CD4-positive, alpha-beta memory T cell (primary cell): Measurements from ENCODE around the gene C1QL4. TPM values are rescaled to one million over a fixed set of nuclear protein-coding genes. Genes with fewer than 3 reads are reported as not detected.
A peak's percentile ranks its signal among the peaks of the same experiment; 100 is the strongest.
"Not testable (repeated sequence)": the region's sequence is repeated elsewhere in the genome, so short reads cannot be mapped to it uniquely, and the experiment has no call there.

ENCODE experiments used
- CTCF ChIA-PET: fragments of 350-600 bp; sonication (Branson Sonifier 250); formaldehyde crosslinking; loops from one replicate; lab custom pipeline; 2021; ENCODE audit warnings: inconsistent platforms; ENCODE audit not compliant: partially characterized antibody; lab: Charles Lee
- POLR2A ChIA-PET: fragments of 350-600 bp; sonication (Branson Sonifier 250); formaldehyde crosslinking; loops from one replicate; lab custom pipeline; 2021; ENCODE audit not compliant: partially characterized antibody; lab: Charles Lee
- DNase-seq, 5 donors: peaks; one replicate each; pipeline versions ENCODE4 v3.0.0 to v3.0.0-alpha.2; 2020 to 2022; ENCODE audit warnings: mixed read lengths in 1 of 5
- H3K27ac ChIP-seq: one replicate; pipeline ENCODE4 v1.7.0; 2013; ENCODE audit warnings: low read depth, low read length
- H3K27me3 ChIP-seq: 2 replicates; pipeline ENCODE4 v1.7.0; 2013; ENCODE audit warnings: mild to moderate bottlenecking, low read length, moderate library complexity; ENCODE audit not compliant: insufficient read depth
- H3K36me3 ChIP-seq: 2 replicates; pipeline ENCODE4 v1.7.0; 2013; ENCODE audit warnings: mild to moderate bottlenecking, low read length, moderate library complexity; ENCODE audit not compliant: insufficient read depth
- H3K4me1 ChIP-seq: 2 replicates; pipeline ENCODE4 v1.7.0; 2013; ENCODE audit warnings: mild to moderate bottlenecking, low read length, moderate library complexity; ENCODE audit not compliant: insufficient read depth
- H3K4me3 ChIP-seq, 2 donors: one replicate each; pipeline ENCODE4 v1.7.0; 2013; ENCODE audit warnings: low read length in 2 of 2, mild to moderate bottlenecking in 1 of 2
- H3K9me3 ChIP-seq, 2 donors: one replicate each; pipeline ENCODE4 v1.7.0; 2013; ENCODE audit warnings: low read length in 2 of 2, control low read depth in 1 of 2; ENCODE audit not compliant: control insufficient read depth in 1 of 2
- H3K27ac Mint-ChIP-seq, 7 donors: one replicate each; pipeline ENCODE4 v1.8.0; 2020 to 2021; ENCODE audit warnings: mixed read lengths in 7 of 7, mild to moderate bottlenecking in 6 of 7, inconsistent platforms in 3 of 7, moderate library complexity in 3 of 7
- H3K27me3 Mint-ChIP-seq, 2 donors: one replicate each; pipeline ENCODE4 v1.8.0; 2020 to 2021; ENCODE audit warnings: mixed read lengths in 2 of 2
- H3K36me3 Mint-ChIP-seq, 2 donors: one replicate each; pipeline ENCODE4 v1.8.0; 2020 to 2021; ENCODE audit warnings: mixed read lengths in 2 of 2, inconsistent platforms in 1 of 2, mild to moderate bottlenecking in 1 of 2
- H3K4me1 Mint-ChIP-seq, 4 donors: one replicate each; pipeline ENCODE4 v1.8.0; 2020 to 2021; ENCODE audit warnings: mixed read lengths in 4 of 4, mild to moderate bottlenecking in 1 of 4
- H3K4me3 Mint-ChIP-seq, 8 donors: one replicate each; pipeline ENCODE4 v1.8.0; 2020 to 2021; ENCODE audit warnings: mixed read lengths in 8 of 8, mild to moderate bottlenecking in 7 of 8, moderate library complexity in 6 of 8, inconsistent platforms in 3 of 8
- H3K9me3 Mint-ChIP-seq, 8 donors: one replicate each; pipeline ENCODE4 v1.8.0; 2020 to 2021; ENCODE audit warnings: mixed read lengths in 8 of 8, mild to moderate bottlenecking in 5 of 8, inconsistent platforms in 3 of 8, moderate library complexity in 1 of 8
- intact Hi-C: fragments of 100-400 bp; cut with micrococcal nuclease; formaldehyde crosslinking; loops from one replicate; pipeline ENCODE4 v1.15.1; 2023
- polyA plus RNA-seq, 2 donors: library from polyadenylated mRNA; unstranded; fragments of 300-500 nt; fragmentation: Illumina TruSeq; gene quantifications; one replicate each; pipeline ENCODE4 v1.2.3, GENCODE V29; 2021
- total RNA-seq, 2 experiments: library from RNA; stranded (reverse); gene quantifications; one replicate each; pipeline ENCODE4 v1.2.3, GENCODE V29; 2021

The C1QL4 gene
- total and polyA plus RNA-seq, 4 experiments from 2014 or later, result not detected

DNA sequence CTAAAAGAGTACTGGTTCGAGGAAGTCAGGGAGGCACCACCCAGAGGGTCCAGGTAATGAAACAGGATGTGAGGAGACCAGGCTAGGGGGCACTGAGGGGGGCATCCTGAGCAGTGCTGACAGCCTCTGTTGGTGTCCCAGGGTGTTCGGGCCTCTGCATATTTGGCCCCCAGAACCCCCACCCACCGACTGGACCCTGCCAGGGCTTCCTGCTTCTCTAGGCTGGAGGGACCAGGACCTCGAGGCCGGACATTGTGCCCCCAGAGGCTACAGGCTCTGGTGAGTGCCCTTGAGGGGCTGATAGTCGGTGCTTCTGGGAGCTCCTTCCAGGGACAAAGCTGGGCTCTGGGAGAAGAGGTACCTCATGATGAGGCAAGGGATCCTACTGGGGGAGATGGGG lies 11.4 kb downstream of the C1QL4 start:
- Mint-ChIP-seq H3K4me1 (peaks cover 13 to 24% (median 15%) of the 10 kb centered on the region in 4 donors), H3K27me3 (no peaks in the 10 kb centered on the region), H3K36me3 (no peaks in the 10 kb centered on the region), H3K9me3 (no peaks in the 10 kb centered on the region), H3K27ac (peak overlapping the region in 1 of 7 donors; percentile 65), H3K4me3 (no peak overlapping the region)
- Histone ChIP-seq H3K27ac (no peak overlapping the region), H3K9me3 (no peaks in the 10 kb centered on the region), H3K36me3 (no peaks in the 10 kb centered on the region), H3K4me1 (peaks cover 14% of the 10 kb centered on the region), H3K27me3 (no peaks in the 10 kb centered on the region), H3K4me3 (no peak overlapping the region)
- intact Hi-C loops, result no loop called here
- DNase-seq, result peak in 1 of 5 donors; percentile 9
- ChIA-PET POLR2A (no interaction called here), CTCF (interaction anchor here (0.5 to 2.8 kb wide), 3 partner anchors 12 to 776 kb away, joined by 3 to 10 read pairs (median 7); partner anchors contain the start of gene C1QL4)

DNA sequence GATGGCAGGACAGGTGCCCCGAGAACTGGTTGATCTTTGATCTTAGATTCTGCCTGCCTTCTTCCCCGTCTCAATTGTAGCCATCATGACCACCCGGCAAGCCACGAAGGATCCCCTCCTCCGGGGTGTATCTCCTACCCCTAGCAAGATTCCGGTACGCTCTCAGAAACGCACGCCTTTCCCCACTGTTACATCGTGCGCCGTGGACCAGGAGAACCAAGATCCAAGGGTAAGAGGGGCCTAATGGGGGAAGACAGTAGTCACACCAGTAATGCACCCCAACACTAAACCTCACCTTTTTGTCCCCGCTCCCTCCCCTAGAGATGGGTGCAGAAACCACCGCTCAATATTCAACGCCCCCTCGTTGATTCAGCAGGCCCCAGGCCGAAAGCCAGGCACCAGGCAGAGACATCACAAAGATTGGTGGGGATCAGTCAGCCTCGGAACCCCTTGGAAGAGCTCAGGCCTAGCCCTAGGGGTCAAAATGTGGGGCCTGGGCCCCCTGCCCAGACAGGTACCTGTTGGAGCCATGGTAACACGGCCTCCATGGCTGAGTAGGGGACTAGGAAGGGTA lies 13.4 kb downstream of the C1QL4 start:
- H3K36me3 Mint-ChIP-seq, result no peaks in the 10 kb centered on the region
- Histone ChIP-seq H3K9me3 (no peaks in the 10 kb centered on the region), H3K27me3 (no peaks in the 10 kb centered on the region), H3K27ac (peak overlapping the region; percentile 51), H3K4me1 (peaks cover 14% of the 10 kb centered on the region), H3K4me3 (peak overlapping the region; percentile 54 to 77), H3K36me3 (no peaks in the 10 kb centered on the region)
- peak in 1 of 5 donors; percentile 35 for DNase-seq
- peak overlapping the region; percentile 92 to 99 (median 96) for H3K4me3 Mint-ChIP-seq
- H3K27ac Mint-ChIP-seq, result peak overlapping the region in 6 of 7 donors; percentile 59 to 96 (median 92)
- ChIA-PET POLR2A (interaction anchor here (0.7 to 2.0 kb wide), 12 partner anchors 8 to 458 kb away, joined by 3 to 20 read pairs (median 6); partner anchors contain the start of genes PRPF40B, RND1, SPATS2 and TUBA1A), CTCF (interaction anchor here (0.8 to 2.9 kb wide), 9 partner anchors 8 to 235 kb away, joined by 3 to 24 read pairs (median 4); partner anchors contain the start of genes C1QL4 and PRPH)
- intact Hi-C loops, result loop anchor here (1.0 kb wide), 2 partner anchors 14 to 44 kb away; partner anchors contain the start of genes C1QL4 and SPATS2
- no peaks in the 10 kb centered on the region for H3K9me3 Mint-ChIP-seq
- no peaks in the 10 kb centered on the region for H3K27me3 Mint-ChIP-seq
- peaks cover 14 to 24% (median 15%) of the 10 kb centered on the region in 4 donors for H3K4me1 Mint-ChIP-seq

DNA sequence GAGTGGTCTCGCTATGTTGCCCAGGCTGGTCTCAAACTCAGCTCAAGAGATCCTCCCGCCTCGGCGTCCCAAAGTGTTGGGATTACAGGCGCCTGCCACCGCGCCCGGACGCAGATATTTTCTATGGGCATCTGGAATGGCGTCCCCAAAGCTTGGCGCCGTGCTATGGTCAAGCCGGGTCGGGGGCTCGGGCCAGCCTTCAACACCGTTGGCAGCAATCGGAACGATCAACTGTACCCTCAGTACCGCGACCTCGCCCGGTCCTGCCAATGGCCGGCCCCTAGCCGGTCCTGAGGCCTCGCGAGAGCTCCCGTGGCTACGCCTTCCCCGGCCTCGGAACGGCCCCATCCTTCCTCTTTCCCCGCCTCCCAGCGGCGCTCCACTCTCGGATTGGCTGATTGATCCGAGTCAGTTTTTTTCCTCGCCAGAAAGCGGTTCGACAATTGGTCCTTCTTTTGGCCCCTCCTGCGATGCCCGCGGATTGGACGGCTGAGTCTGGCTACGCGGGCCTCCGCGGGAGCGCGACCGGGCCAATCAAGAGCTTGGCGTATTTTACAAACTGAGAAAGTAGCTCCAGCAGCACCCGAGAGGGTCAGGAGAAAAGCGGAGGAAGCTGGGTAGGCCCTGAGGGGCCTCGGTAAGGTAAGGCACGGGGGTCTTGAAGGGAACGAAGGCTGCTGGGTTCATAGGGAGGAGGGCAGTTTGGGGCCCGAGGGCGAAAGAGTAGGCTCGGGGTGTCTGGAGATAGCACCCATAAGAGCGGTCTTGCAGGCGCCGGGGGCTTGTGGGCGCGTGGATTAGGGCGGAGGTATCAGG lies 14.1 kb downstream of the C1QL4 start, which contains the start of gene TROAP:
TSS of gene TROAP (plus strand) at position 548 of the 816 bp plus-strand sequence. CDS start 354 bp downstream, outside the sequence.
- DNase-seq, result peak; percentile 97 to 99 (median 97)
- peaks cover 14% of the 10 kb centered on the region for H3K4me1 ChIP-seq
- Mint-ChIP-seq H3K27me3 (no peaks in the 10 kb centered on the region), H3K9me3 (no peaks in the 10 kb centered on the region), H3K27ac (peak within 1 kb of the TSS; percentile 75 to 96 (median 91)), H3K4me3 (peak within 1 kb of the TSS; percentile 92 to 99 (median 96)), H3K4me1 (peaks cover 14 to 24% (median 15%) of the 10 kb centered on the region in 4 donors), H3K36me3 (no peaks in the 10 kb centered on the region)
- no peaks in the 10 kb centered on the region for H3K36me3 ChIP-seq
- H3K27me3 ChIP-seq, result no peaks in the 10 kb centered on the region
- H3K9me3 ChIP-seq, result no peaks in the 10 kb centered on the region
- H3K27ac ChIP-seq, result peak within 1 kb of the TSS; percentile 51
- intact Hi-C loops, result loop anchor here (1.0 kb wide), 3 partner anchors 14 to 134 kb away; partner anchors contain the start of genes C1QL4, SPATS2 and TUBA1A
- ChIA-PET POLR2A (interaction anchor here (0.7 to 2.0 kb wide), 16 partner anchors 9 to 457 kb away, joined by 3 to 20 read pairs (median 5); partner anchors contain the start of genes PRPF40B, RND1, SPATS2 and TUBA1A), CTCF (interaction anchor here (0.8 to 2.9 kb wide), 19 partner anchors 9 to 234 kb away, joined by 3 to 24 read pairs (median 4); partner anchors contain the start of genes C1QL4, DNAJC22, PRPH and TUBA1B)
- H3K4me3 ChIP-seq, result peak within 1 kb of the TSS; percentile 54 to 77

DNA sequence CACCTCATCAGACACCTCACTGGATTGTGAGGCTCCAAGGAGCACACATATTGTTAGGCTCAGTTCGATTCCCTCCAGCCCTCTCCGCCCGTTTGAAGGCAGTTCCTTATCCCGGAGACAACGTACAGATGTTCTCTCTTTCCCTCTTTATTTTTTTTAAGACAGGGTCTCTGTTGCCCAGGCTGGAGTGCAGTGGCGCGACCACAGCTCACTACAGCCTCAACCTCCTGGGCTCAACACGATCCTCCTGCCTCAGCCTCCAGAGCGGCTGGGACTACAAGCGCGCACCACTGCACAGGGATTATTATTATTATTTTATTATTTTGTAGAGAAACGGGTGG lies 14.7 kb downstream of the C1QL4 start:
- Histone ChIP-seq H3K36me3 (no peaks in the 10 kb centered on the region), H3K27me3 (no peaks in the 10 kb centered on the region), H3K27ac (peak overlapping the region; percentile 51), H3K4me1 (peaks cover 14% of the 10 kb centered on the region), H3K9me3 (no peaks in the 10 kb centered on the region), H3K4me3 (peak overlapping the region; percentile 28 to 77)
- Mint-ChIP-seq H3K4me3 (peak overlapping the region; percentile 92 to 99 (median 96)), H3K27me3 (no peaks in the 10 kb centered on the region), H3K27ac (peak overlapping the region in 6 of 7 donors; percentile 65 to 92 (median 80)), H3K9me3 (no peaks in the 10 kb centered on the region), H3K4me1 (peaks cover 14 to 24% (median 15%) of the 10 kb centered on the region in 4 donors), H3K36me3 (no peaks in the 10 kb centered on the region)
- no peak for DNase-seq
- ChIA-PET POLR2A (interaction anchor here (1.0 to 2.0 kb wide), 12 partner anchors 9 to 457 kb away, joined by 3 to 20 read pairs (median 6); partner anchors contain the start of genes PRPF40B, RND1, SPATS2 and TUBA1A), CTCF (interaction anchor here (0.8 to 2.9 kb wide), 17 partner anchors 9 to 234 kb away, joined by 3 to 24 read pairs (median 4); partner anchors contain the start of genes C1QL4, DNAJC22, PRPH and TUBA1B)
- intact Hi-C loops, result loop anchor here (1.0 kb wide), 1 partner anchor 133 kb away; the partner anchor contains the start of gene TUBA1A

DNA sequence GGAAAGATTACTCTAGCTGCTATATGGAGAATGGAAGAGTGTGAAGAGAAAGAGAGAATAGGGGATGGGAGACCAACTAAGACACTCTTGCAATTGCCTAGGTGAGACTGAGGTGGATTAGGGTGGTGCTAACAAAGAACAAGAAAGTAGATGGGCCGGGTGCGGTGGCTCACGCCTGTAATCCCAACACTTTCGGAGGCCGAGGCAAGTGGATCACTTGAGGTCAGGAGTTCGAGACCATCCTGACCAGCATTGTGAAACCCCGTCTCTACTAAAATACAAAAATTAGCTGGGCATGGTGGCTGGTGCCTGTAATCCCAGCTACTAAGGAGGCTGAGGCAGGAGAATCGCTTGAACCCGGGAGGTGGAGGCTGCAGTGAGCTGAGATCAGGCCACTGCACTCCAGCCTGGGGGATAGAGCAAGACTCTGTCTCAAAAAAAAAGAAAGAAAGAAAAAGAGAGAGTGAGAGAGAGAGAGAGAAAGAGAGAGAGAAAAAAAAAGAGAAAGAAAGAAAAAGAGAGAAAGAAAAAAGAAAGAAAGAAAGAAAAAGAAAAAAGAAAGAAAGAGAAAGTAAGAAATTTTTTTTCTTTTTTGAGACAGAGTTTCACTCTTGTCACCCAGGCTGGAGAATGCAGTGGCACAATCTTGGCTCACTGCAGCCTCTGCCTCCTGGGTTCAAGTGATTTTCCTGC lies 16.4 kb downstream of the C1QL4 start:
- peaks cover 14% of the 10 kb centered on the region for H3K4me1 ChIP-seq
- H3K36me3 Mint-ChIP-seq, intact Hi-C loops, POLR2A ChIA-PET, H3K27ac ChIP-seq, H3K9me3 ChIP-seq, H3K4me3 ChIP-seq, H3K27me3 Mint-ChIP-seq, DNase-seq, H3K27me3 ChIP-seq, H3K36me3 ChIP-seq, H3K9me3 Mint-ChIP-seq: not testable (repeated sequence)
- peaks cover 14 to 24% (median 15%) of the 10 kb centered on the region in 4 donors for H3K4me1 Mint-ChIP-seq
- H3K27ac Mint-ChIP-seq, result peak overlapping the region in 1 of 7 donors; percentile 21
- peak overlapping the region in 6 of 8 donors; percentile 1 to 64 (median 34) for H3K4me3 Mint-ChIP-seq
- CTCF ChIA-PET, result interaction anchor here (1.0 kb wide), 1 partner anchor 11 kb away, joined by 3 read pairs; no protein-coding TSS in a partner anchor

DNA sequence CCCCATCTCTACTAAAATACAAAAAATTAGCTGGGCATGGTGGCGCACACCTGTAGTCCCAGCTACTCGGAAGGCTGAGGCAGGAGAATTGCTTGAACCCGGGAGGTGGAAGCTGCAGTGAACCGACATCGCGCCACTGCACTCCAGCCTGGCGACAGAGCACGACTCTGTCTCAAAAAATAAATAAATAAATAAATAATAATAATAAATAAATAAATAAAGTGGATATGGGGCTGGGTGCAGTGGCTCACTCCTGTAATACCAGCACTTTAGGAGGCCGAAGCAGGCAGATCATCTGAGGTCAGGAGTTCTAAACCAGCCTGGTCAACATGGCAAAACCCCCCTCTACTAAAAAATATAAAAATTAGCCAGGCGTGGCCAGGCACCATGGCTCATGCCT lies 19.9 kb downstream of the C1QL4 start:
- H3K36me3 ChIP-seq, H3K4me1 Mint-ChIP-seq, H3K27me3 Mint-ChIP-seq, H3K36me3 Mint-ChIP-seq, H3K4me1 ChIP-seq, H3K4me3 ChIP-seq, H3K4me3 Mint-ChIP-seq, DNase-seq, H3K27ac ChIP-seq, POLR2A ChIA-PET, H3K9me3 Mint-ChIP-seq, H3K27ac Mint-ChIP-seq, H3K27me3 ChIP-seq, intact Hi-C loops, H3K9me3 ChIP-seq: not testable (repeated sequence)
- CTCF ChIA-PET, result interaction anchor here (1.0 kb wide), 2 partner anchors 26 to 33 kb away, joined by 3 read pairs; no protein-coding TSS in a partner anchor
